Adrenal gland (tissue), 5 donors: ENCODE results near the gene FAM221A.

Source experiments
- POLR2A ChIP-seq, 2 donors: fragments of 450-650 bp; IDR thresholded peaks; one replicate each; pipeline ENCODE4 v1.6.1; 2017; ENCODE audit warnings: antibody characterized with exemption in 2 of 2, mild to moderate bottlenecking in 2 of 2, moderate library complexity in 1 of 2
- TF ChIP-seq, protein P1 (sequence below), 6 experiments: fragments of 450-650 bp in 4 of 6; fragments of 200-600 bp in 2 of 6; sonication (generic) in 1 of 6; IDR thresholded peaks; 1 replicate in 5 of 6; 2 replicates in 1 of 6; pipeline versions ENCODE4 v1.5.1 to v1.8.0; 2016 to 2021; ENCODE audit warnings: antibody characterized with exemption in 6 of 6, mild to moderate bottlenecking in 2 of 6, moderate library complexity in 1 of 6
- donor health status: DM: no; HTN: no; CAD: no.

DNA sequence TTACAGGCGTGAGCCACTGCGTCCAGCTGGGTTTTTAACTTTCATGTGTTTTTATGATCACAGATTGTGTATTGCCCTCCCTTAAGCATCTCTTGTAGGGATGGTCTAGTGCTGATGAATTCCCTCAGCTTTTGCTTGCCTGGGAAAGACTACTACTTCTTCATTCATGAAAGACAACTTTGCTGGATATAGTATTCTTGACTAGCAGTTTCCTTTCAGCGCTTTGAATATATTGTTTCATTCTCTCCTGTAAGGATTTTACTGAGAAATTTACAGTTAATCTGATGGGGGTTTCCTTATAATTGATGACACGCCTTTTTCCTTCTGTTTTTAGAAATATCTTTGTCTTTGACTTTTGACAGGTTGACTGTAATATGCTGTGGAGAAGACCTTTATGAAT, 63.2 kb downstream of the FAM221A start:
- no peak for TF ChIP-seq POLR2A (IDR thresholded peaks at IDR 0.05)
- TF ChIP-seq, protein P1, sequence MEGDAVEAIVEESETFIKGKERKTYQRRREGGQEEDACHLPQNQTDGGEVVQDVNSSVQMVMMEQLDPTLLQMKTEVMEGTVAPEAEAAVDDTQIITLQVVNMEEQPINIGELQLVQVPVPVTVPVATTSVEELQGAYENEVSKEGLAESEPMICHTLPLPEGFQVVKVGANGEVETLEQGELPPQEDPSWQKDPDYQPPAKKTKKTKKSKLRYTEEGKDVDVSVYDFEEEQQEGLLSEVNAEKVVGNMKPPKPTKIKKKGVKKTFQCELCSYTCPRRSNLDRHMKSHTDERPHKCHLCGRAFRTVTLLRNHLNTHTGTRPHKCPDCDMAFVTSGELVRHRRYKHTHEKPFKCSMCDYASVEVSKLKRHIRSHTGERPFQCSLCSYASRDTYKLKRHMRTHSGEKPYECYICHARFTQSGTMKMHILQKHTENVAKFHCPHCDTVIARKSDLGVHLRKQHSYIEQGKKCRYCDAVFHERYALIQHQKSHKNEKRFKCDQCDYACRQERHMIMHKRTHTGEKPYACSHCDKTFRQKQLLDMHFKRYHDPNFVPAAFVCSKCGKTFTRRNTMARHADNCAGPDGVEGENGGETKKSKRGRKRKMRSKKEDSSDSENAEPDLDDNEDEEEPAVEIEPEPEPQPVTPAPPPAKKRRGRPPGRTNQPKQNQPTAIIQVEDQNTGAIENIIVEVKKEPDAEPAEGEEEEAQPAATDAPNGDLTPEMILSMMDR (IDR thresholded peaks at IDR 0.05): no peak
